ENCODE measurements around the gene TMEM8B. TPM values are rescaled to one million over a fixed set of nuclear protein-coding genes. Genes with fewer than 3 reads are reported as not detected.

Gene TMEM8B
- polyA plus RNA-seq, 1 donor (not counting 4 experiments of a cell fraction or from before 2014, with no cell fraction given) = 1.3 TPM

GRCh38 chr9:35839926-35840325 is 10.9 kb downstream of the TMEM8B start:
- H3K27me3 ChIP-seq (ENCODE audit: control insufficient read depth, extremely low read depth, insufficient read depth, low read length) = no peaks in the 10 kb centered on the region
- H3K9me1 ChIP-seq (ENCODE audit: control insufficient read depth, extremely low read depth, insufficient read depth, low read length) = no peaks in the 10 kb centered on the region
- H3K9ac ChIP-seq (ENCODE audit: control insufficient read depth, extremely low read depth, insufficient read depth, low read length) = no peak overlapping the region
- no peak overlapping the region for H2AFZ ChIP-seq (ENCODE audit: control insufficient read depth, low read length)
- DNase-seq (ENCODE audit: low read depth, low spot score) (no peak), FAIRE-seq (no peak)
- no peaks in the 10 kb centered on the region for H3K79me2 ChIP-seq (ENCODE audit: control insufficient read depth, insufficient read depth, low read length)
- H4K20me1 ChIP-seq (ENCODE audit: control insufficient read depth, extremely low read depth, insufficient read depth, low read length) = no peaks in the 10 kb centered on the region
- no peaks in the 10 kb centered on the region for H3K9me3 ChIP-seq (ENCODE audit: control insufficient read depth, low read depth, low read length)
- no peak overlapping the region for H3K4me2 ChIP-seq (ENCODE audit: control insufficient read depth, extremely low read depth, insufficient read depth, low read depth, low read length)
- no peaks in the 10 kb centered on the region for H3K36me3 ChIP-seq (ENCODE audit: control insufficient read depth in 2 of 2, extremely low read depth in 1 of 2, insufficient read depth in 2 of 2, low read length in 2 of 2)
- dilution Hi-C loops (cut with MboI; ENCODE audit: extremely low pct_ligation_motif_present, low sequenced_read_pairs) = no loop called here
- H3K27ac ChIP-seq (ENCODE audit: control insufficient read depth, insufficient read depth, low read length) = no peak overlapping the region
- H3K4me1 ChIP-seq (ENCODE audit: control insufficient read depth, extremely low read depth, insufficient read depth, low read length) = peaks cover 10% of the 10 kb centered on the region
- no peak for TF ChIP-seq EZH2 (IDR thresholded peaks at IDR 0.05; ENCODE audit: low read length)
- no peak for TF ChIP-seq CTCF (optimal IDR thresholded peaks at IDR 0.05 in 1 of 3, IDR thresholded peaks at IDR 0.05 in 1 of 3, conservative IDR thresholded peaks at IDR 0.05 in 1 of 3; ENCODE audit: extremely low read depth in 1 of 3, insufficient read depth in 2 of 3, low read length in 3 of 3)
- H3K4me3 ChIP-seq (ENCODE audit: control insufficient read depth in 2 of 3, extremely low read depth in 1 of 3, insufficient read depth in 2 of 3, low read depth in 1 of 3, low read length in 3 of 3) = no peak overlapping the region

GRCh38 chr9:35840881-35841644 is 12.0 kb downstream of the TMEM8B start:
- peaks cover 22% of the 10 kb centered on the region for H3K4me1 ChIP-seq (ENCODE audit: control insufficient read depth, extremely low read depth, insufficient read depth, low read length)
- no peaks in the 10 kb centered on the region for H3K27me3 ChIP-seq (ENCODE audit: control insufficient read depth, extremely low read depth, insufficient read depth, low read length)
- H3K79me2 ChIP-seq (ENCODE audit: control insufficient read depth, insufficient read depth, low read length) = no peaks in the 10 kb centered on the region
- DNase-seq (ENCODE audit: low read depth, low spot score) (no peak), FAIRE-seq (no peak)
- TF ChIP-seq CTCF (optimal IDR thresholded peaks at IDR 0.05 in 1 of 3, IDR thresholded peaks at IDR 0.05 in 1 of 3, conservative IDR thresholded peaks at IDR 0.05 in 1 of 3; ENCODE audit: extremely low read depth in 1 of 3, insufficient read depth in 2 of 3, low read length in 3 of 3) (no peak), EZH2 (IDR thresholded peaks at IDR 0.05; ENCODE audit: low read length) (no peak)
- H3K27ac ChIP-seq (ENCODE audit: control insufficient read depth, insufficient read depth, low read length) = no peak overlapping the region
- dilution Hi-C loops (cut with MboI; ENCODE audit: extremely low pct_ligation_motif_present, low sequenced_read_pairs) = no loop called here
- H2AFZ ChIP-seq (ENCODE audit: control insufficient read depth, low read length) = no peak overlapping the region
- H3K4me2 ChIP-seq (ENCODE audit: control insufficient read depth, extremely low read depth, insufficient read depth, low read depth, low read length) = no peak overlapping the region
- no peaks in the 10 kb centered on the region for H3K36me3 ChIP-seq (ENCODE audit: control insufficient read depth in 2 of 2, extremely low read depth in 1 of 2, insufficient read depth in 2 of 2, low read length in 2 of 2)
- H3K9me3 ChIP-seq (ENCODE audit: control insufficient read depth, low read depth, low read length) = no peaks in the 10 kb centered on the region
- H3K9ac ChIP-seq (ENCODE audit: control insufficient read depth, extremely low read depth, insufficient read depth, low read length) = no peak overlapping the region
- no peaks in the 10 kb centered on the region for H4K20me1 ChIP-seq (ENCODE audit: control insufficient read depth, extremely low read depth, insufficient read depth, low read length)
- no peak overlapping the region for H3K4me3 ChIP-seq (ENCODE audit: control insufficient read depth in 2 of 3, extremely low read depth in 1 of 3, insufficient read depth in 2 of 3, low read depth in 1 of 3, low read length in 3 of 3)
- peaks cover 2% of the 10 kb centered on the region for H3K9me1 ChIP-seq (ENCODE audit: control insufficient read depth, extremely low read depth, insufficient read depth, low read length)
